ENCODE results near the gene TCEA2.
"Not testable (repeated sequence)": the region's sequence is repeated elsewhere in the genome, so short reads cannot be mapped to it uniquely, and the experiment has no call there.

Gene TCEA2

GRCh38 chr20:64080013-64080812 is 17.2 kb downstream of the TCEA2 start, which contains the start of gene OPRL1:
Gene OPRL1, plus strand, starts transcription at chr20:64080082. Its CDS starts 12,639 bp downstream, at chr20:64092721.
- no peak for DNase-seq

DNA sequence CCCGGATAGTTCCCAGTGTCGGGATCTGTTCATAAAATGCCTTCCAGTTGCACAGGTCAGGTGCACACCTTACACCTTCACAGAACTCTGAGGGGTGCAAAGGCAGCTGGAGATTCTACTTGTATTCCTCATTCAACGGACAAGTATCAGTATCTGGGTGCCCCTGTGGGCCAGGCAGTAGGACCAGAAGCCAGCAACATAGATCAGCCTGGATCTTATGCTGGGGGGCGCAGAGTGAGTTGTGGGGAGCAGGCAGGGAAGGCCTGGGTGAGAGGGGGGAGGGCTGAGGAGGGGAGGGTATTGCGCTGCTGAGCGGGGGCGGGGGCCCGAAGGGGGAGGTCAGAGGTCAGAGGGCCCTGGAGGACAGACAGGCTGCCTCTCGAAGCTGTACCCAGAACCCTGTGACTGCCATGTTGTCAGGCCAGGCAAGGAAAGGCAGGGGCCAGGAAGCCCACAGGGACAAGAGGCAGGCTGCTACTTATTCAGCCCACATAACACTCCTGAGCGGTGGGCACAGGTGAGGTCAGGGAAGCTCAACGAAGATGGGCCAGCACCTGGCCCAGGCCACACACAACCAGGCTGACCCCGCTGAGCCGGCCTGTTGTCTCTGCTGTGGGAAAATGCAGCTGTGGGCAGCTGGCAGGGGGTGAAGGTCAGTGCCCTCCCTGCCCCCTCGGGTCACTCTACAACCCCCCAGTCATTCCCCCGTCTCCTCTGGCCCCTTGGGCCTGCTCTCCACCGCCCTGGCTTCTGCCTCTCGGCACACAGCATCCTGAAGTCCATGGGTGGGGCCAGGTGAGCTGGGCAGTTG is 18.0 kb downstream of the TCEA2 start:
- no peak for DNase-seq

- DNase-seq: no peak
Measured at GRCh38 chr20:64081624-64081964, 18.6 kb downstream of the TCEA2 start.

- DNase-seq: no peak
Measured at GRCh38 chr20:64082126-64082731, 19.2 kb downstream of the TCEA2 start.

- no peak for DNase-seq
Measured at GRCh38 chr20:64082820-64083377, 19.9 kb downstream of the TCEA2 start.

DNA sequence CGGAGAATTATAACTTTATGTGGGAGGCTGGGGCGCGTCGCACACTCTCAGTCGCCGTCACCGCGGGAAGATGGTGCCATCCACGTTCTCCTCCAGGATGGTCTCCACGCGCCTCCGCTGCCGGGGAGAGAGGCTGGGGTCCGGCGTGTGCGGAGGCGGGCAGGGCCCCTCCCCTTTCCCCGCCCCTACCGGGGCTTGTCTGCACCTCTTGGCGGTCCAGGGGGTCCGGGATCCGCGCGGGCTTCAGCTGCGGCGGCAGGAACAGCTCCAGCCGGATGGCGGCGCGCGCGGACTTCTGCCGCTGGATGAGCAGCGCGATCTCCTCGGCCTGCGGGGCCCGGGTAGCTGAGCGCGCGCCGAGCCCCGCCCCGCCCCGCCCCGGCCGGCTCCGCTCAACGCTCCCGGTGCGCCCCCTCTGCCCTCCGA is 20.4 kb downstream of the TCEA2 start:
- no peak for DNase-seq

- no peak for DNase-seq
Measured at GRCh38 chr20:64083804-64084684, 21.0 kb downstream of the TCEA2 start, which contains the start of gene LKAAEAR1. Gene LKAAEAR1, minus strand, starts transcription at chr20:64084398. Its CDS starts 179 bp downstream, at chr20:64084219.

DNA sequence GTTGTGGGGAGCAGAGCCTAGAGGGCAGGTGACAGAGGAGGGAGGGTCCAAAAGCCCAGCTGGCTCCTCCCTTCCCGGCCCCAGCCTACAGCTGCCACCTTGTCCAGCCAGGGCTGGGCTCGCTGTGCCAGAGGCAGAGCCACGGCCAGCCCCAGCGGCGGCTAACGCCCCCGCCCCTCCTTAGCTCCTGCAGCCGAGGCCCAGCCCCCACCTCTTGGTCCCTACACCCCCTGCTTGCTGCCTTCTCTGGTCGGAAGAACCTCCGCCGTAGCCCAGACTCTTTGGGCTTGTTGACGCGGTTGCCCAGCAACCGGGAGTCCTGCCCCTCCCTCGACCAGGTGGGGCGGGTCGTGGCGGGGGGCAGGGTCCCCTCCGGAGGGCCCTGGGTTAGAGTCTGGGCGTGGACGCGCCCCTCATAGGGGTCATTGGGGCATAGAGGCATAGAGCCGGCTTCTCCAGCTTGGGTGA is 21.7 kb downstream of the TCEA2 start:
- DNase-seq: no peak

DNA sequence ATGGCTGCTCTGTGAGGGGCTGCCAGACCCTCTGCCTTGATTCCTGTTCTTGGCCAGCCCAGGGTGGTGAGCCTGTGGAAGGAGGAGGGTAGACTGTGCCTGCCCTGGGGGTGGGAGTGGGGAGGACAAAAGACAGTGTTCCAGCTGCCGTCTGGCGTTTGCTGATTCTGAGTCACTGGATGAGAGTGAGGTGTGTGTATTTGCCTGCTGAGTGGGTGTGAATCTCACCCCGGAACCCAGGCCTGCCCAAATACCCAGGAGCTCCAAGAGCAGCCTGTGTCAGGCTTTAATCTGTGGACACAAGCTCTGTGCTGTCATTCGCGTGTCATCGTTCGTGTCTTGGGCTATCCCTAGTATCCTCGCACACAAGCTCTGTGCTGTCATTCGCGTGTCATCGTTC is 23.8 kb downstream of the TCEA2 start:
- DNase-seq: no peak

DNA sequence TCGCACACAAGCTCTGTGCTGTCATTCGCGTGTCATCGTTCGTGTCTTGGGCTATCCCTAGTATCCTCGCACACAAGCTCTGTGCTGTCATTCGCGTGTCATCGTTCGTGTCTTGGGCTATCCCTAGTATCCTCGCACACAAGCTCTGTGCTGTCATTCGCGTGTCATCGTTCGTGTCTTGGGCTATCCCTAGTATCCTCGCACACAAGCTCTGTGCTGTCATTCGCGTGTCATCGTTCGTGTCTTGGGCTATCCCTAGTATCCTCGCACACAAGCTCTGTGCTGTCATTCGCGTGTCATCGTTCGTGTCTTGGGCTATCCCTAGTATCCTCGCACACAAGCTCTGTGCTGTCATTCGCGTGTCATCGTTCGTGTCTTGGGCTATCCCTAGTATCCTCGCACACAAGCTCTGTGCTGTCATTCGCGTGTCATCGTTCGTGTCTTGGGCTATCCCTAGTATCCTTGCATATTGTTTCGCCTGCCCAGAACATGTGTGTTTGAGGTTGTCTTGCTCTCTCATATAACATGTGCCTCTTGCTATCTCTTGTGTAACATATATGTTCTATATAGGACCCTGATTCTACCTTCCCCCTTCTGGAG is 24.3 kb downstream of the TCEA2 start:
- not testable (repeated sequence) for DNase-seq

DNA sequence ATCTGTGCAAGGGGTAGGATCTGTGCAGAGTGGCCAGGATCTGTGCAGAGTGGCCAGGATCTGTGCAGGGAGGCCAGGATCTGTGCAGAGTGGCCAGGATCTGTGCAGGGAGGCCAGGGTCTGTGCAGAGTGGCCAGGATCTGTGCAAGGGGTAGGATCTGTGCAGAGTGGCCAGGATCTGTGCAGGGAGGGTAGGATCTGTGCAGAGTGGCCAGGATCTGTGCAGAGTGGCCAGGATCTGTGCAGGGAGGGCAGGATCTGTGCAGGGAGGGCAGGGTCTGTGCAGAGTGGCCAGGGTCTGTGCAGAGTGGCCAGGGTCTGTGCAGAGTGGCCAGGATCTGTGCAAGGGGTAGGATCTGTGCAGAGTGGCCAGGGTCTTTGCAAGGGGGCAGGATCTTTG is 25.6 kb downstream of the TCEA2 start:
- DNase-seq: not testable (repeated sequence)

GRCh38 chr20:64090165-64090564 is 27.2 kb downstream of the TCEA2 start:
- DNase-seq: no peak

DNA sequence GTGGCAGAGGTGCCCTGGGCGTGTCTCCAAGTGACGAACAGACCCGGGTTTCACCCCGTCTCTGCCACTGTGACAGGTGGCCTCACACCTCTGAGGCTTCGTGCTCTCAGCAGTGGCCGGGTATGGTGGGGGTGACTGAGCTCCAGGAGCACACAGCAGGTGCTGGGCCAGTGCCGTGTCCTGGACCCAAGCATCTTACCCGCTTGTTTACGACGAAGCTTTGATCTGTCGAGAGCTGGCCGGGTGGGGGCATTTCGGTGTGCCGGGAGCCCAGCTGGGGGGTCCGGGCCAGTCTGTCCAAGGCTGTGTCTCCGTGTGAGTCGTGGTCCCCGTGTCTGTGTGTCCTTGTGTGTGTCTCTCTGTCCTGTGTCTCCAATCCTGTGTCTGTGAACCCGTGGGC is 28.3 kb downstream of the TCEA2 start:
- DNase-seq: no peak

GRCh38 chr20:64091770-64092169 is 28.8 kb downstream of the TCEA2 start:
- no peak for DNase-seq

GRCh38 chr20:64092258-64093012 is 29.4 kb downstream of the TCEA2 start:
- no peak for DNase-seq

- no peak for DNase-seq
Measured at GRCh38 chr20:64093013-64093503, 30.1 kb downstream of the TCEA2 start.

DNA sequence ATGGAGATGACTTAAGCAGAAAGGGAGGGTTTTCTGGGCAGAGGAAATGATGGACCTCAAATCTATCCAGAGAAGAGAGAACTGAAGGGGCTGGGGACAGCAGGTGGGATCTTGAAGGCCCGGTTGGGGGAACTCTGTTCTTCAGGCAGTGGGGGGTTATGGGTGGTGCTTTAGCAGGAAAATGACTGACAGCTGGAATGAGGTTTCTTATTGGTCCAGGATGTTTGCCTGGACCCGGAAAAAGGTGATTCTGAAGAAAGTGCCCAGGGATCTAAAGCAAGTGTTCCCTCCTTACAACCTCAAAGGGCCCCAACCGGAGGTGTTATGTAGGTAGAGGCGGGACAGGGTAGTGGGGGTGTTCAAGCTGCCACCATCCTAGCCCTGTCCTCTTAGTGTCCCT is 32.5 kb downstream of the TCEA2 start:
- no peak for DNase-seq

DNA sequence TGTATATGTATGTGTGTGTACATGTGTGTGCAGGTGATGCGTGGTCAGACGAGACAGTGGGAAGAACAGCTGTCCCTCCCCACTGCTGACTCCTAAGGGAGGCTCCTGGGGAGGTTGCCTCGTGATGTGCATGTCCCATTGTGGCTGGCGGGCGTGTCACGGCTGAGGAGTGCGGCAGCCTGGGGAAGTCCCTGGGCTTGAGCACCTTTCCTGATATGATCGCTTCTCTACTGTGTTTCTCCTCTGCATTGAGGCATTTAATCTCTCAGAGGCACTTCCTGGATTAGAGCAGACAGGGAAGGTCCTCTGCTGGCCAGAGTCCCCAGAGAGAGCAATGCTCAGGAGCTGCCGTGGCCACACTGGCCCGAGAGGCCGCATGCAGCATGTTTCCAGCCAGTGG is 32.9 kb downstream of the TCEA2 start:
- no peak for DNase-seq

DNA sequence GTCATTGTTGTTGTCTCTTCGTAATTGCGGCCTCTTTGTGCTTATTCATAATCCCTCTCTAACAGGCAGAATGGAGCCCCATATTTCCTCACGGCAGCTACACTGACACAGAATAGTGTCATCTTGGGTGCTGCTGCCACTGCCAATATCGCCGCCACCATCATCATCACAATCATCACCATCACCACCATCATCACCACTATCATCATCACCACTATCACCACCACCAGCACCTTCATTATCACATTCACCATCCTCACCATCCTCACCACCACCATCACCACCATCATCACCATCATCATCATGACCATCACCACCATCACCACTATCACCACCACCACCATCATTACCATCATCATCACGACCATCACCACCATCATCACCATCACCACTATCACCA is 33.5 kb downstream of the TCEA2 start:
- DNase-seq: no peak

DNA sequence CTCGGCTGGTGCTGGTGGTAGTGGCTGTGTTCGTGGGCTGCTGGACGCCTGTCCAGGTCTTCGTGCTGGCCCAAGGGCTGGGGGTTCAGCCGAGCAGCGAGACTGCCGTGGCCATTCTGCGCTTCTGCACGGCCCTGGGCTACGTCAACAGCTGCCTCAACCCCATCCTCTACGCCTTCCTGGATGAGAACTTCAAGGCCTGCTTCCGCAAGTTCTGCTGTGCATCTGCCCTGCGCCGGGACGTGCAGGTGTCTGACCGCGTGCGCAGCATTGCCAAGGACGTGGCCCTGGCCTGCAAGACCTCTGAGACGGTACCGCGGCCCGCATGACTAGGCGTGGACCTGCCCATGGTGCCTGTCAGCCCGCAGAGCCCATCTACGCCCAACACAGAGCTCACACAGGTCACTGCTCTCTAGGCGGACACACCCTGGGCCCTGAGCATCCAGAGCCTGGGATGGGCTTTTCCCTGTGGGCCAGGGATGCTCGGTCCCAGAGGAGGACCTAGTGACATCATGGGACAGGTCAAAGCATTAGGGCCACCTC is 35.5 kb downstream of the TCEA2 start:
- no peak for DNase-seq
